HepG2 (cell line): ENCODE measurements around the gene NOXA1. TPM values are rescaled to one million over a fixed set of nuclear protein-coding genes. Genes with fewer than 3 reads are reported as not detected.

Source experiments
- ATF6 ChIP-seq: sonication (generic); formaldehyde crosslinking; conservative IDR thresholded peaks from 2 replicates; pipeline ENCODE4 v1.4.0; 2020; ENCODE audit warnings: missing genetic modification reagents
- FOXA3 ChIP-seq: IDR thresholded peaks from 2 replicates; pipeline ENCODE4 v1.6.1; 2016; ENCODE audit warnings: missing genetic modification reagents, missing compliant biosample characterization
- KIAA2018 ChIP-seq: sonication (generic); formaldehyde crosslinking; IDR thresholded peaks from 2 replicates; pipeline ENCODE4 v1.5.0; 2020; ENCODE audit warnings: mild to moderate bottlenecking, missing genetic modification reagents, borderline replicate concordance
- MEF2D ChIP-seq: sonication (generic); formaldehyde crosslinking; IDR thresholded peaks from 2 replicates; pipeline ENCODE4 v1.5.1; 2020; ENCODE audit warnings: mild to moderate bottlenecking, missing genetic modification reagents
- MLXIP ChIP-seq: sonication (generic); formaldehyde crosslinking; IDR thresholded peaks from 2 replicates; pipeline ENCODE4 v1.9.0; 2021; ENCODE audit warnings: missing genetic modification reagents, borderline replicate concordance
- NFYC ChIP-seq: IDR thresholded peaks from 2 replicates; pipeline ENCODE4 v1.6.1; 2016; ENCODE audit warnings: missing genetic modification reagents, missing compliant biosample characterization
- NR2C2 ChIP-seq: sonication (generic); formaldehyde crosslinking; IDR thresholded peaks from 2 replicates; pipeline ENCODE4 v1.4.0; 2020; ENCODE audit warnings: missing genetic modification reagents, mild to moderate bottlenecking, moderate library complexity, borderline replicate concordance
- SOX13 ChIP-seq, 3 experiments: fragments of 450-650 bp in 1 of 3; sonication (generic) in 1 of 3; formaldehyde crosslinking in 1 of 3; IDR thresholded peaks in 2 of 3; conservative IDR thresholded peaks in 1 of 3; 2 replicates each; pipeline versions ENCODE4 v1.5.0 to v1.6.1; 2016 to 2020; ENCODE audit warnings: antibody characterized with exemption in 1 of 3, mild to moderate bottlenecking in 1 of 3, missing compliant biosample characterization in 1 of 3, missing genetic modification reagents in 1 of 3, moderate library complexity in 1 of 3
- TARDBP ChIP-seq: sonication (generic); formaldehyde crosslinking; IDR thresholded peaks from 2 replicates; pipeline ENCODE4 v1.8.0; 2022; ENCODE audit warnings: mild to moderate bottlenecking, missing genetic modification reagents
- ZNF761 ChIP-seq: sonication (generic); formaldehyde crosslinking; conservative IDR thresholded peaks from 2 replicates; pipeline ENCODE4 v1.4.0; 2020; ENCODE audit warnings: mild to moderate bottlenecking, missing genetic modification reagents
- ZNF781 ChIP-seq: sonication (generic); formaldehyde crosslinking; IDR thresholded peaks from 2 replicates; pipeline ENCODE4 v1.5.1; 2020; ENCODE audit warnings: borderline replicate concordance, mild to moderate bottlenecking, missing genetic modification reagents; ENCODE audit errors: not compliant biosample characterization
- polyA plus RNA-seq, 8 experiments: library from polyadenylated mRNA; depleted of rRNA in 3 of 8; stranded (reverse) in 7 of 8; unstranded in 1 of 8; fragments of >200 nt; fragmentation: Illumina TruSeq in 4 of 8; extraction: Trizol in 4 of 8; gene quantifications; 2 replicates each; pipeline versions ENCODE4 v1.2.1 to v1.2.3, GENCODE V29; 2011 to 2016; ENCODE audit warnings: low read depth in 4 of 8, missing spikeins in 1 of 8, mixed read lengths in 1 of 8; ENCODE audit not compliant: insufficient read depth in 1 of 8
- total RNA-seq, 5 experiments: library from RNA; depleted of rRNA; stranded (reverse); fragments of >200 nt; fragmentation: Illumina TruSeq; extraction: Trizol; gene quantifications; 2 replicates each; pipeline ENCODE4 v1.2.3, GENCODE V29; 2016; ENCODE audit warnings: low read depth in 1 of 5

The NOXA1 gene
- total and polyA plus RNA-seq, 2 of the 13 experiments (the other 11 are each of a cell fraction or from before 2014, with no cell fraction given): 0.78 to 1.2 TPM

- TF ChIP-seq NFYC (CRISPR knock-in tag) (no peak), SOX13 (IDR thresholded peaks at IDR 0.05) (no peak), SOX13 (CRISPR knock-in tag; conservative IDR thresholded peaks at IDR 0.05 in 1 of 2, IDR thresholded peaks at IDR 0.05 in 1 of 2) (peak in 1 of 2 experiments; percentile 54; a peak in 1 of 4 replicates), KIAA2018 (CRISPR knock-in tag) (no peak), ATF6 (CRISPR knock-in tag) (no peak), NR2C2 (CRISPR knock-in tag) (peak; percentile 84), FOXA3 (CRISPR knock-in tag) (peak; percentile 53), ZNF781 (no peak), MEF2D (CRISPR knock-in tag) (no peak), MLXIP (CRISPR knock-in tag) (no peak), ZNF761 (CRISPR knock-in tag) (no peak), TARDBP (CRISPR knock-in tag) (peak; percentile 89)
These were observed at the start of gene NOXA1, which contains the start of gene EXD3 (continued) for GRCh38 chr9:137422604-137423513.
